ENCODE results near the gene TIMM17B.
"Not testable (repeated sequence)": the region's sequence is repeated elsewhere in the genome, so short reads cannot be mapped to it uniquely, and the experiment has no call there.

TIMM17B gene

DNA sequence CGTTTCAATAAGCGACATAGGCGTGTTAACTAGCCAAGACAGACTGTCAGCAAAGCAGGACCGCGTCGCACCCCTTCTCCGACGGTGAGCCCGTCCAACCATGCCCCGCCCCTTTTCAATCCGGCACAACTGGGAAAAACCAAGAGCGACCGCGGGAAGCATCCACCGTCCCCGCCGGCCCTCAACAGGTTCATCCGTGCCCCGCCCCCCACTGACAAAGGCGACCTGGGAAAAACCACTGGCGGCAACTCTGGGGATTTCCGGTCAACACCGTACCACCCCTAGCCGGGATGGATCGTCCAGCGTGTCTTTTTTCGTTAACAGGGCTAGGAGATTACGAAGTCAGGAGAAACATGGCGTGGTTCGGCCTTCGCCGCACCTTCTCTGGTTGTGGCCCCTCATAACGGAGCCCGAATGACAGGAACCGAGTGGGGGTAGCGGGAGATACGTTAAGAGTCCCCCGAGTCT lies 377 bp downstream of the TIMM17B start:
- DNase-seq = peak in 52 of 56 donors; percentile 0 to 75 (median 45)

DNA sequence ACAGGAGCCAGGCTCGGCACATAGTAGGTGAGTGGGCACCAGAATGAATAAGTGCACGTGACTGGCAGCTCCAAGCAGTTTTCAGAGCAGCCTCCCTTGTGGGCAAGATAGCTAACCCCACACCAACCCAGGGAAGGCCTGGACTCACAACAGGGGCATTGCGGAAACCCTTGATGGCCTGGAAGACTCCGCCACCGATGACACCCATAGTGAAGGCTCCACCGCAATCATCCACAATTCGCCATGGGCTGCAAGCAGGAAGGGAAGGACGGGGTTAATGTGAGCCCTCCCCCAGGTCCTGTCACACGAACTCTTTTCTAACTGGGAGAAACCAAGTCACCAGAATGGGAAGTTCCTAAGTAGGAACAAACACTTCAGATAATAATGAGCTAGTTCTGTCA lies 957 bp downstream of the TIMM17B start:
- DNase-seq = peak in 6 of 56 donors; percentile 1 to 34 (median 17)

DNA sequence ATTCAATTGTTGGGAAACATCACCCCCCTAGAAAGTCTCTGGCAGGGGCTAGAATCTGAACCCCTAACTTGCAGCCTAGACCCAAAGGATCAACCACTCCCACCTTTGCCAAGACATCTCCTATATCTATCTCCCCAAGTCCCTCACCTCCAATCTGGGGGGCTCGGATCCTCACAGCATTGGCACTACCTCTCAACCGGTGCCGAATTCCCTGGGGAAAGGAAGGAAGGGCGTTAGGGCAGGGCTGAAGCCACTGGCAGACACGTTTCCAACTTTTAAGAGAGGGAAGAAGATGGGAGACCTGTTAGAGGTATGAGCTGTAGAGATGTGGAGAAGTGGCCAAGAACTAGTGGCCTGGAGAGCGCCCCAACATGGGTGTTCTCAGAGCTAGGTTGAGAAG lies 2.7 kb downstream of the TIMM17B start:
- DNase-seq = no peak

DNA sequence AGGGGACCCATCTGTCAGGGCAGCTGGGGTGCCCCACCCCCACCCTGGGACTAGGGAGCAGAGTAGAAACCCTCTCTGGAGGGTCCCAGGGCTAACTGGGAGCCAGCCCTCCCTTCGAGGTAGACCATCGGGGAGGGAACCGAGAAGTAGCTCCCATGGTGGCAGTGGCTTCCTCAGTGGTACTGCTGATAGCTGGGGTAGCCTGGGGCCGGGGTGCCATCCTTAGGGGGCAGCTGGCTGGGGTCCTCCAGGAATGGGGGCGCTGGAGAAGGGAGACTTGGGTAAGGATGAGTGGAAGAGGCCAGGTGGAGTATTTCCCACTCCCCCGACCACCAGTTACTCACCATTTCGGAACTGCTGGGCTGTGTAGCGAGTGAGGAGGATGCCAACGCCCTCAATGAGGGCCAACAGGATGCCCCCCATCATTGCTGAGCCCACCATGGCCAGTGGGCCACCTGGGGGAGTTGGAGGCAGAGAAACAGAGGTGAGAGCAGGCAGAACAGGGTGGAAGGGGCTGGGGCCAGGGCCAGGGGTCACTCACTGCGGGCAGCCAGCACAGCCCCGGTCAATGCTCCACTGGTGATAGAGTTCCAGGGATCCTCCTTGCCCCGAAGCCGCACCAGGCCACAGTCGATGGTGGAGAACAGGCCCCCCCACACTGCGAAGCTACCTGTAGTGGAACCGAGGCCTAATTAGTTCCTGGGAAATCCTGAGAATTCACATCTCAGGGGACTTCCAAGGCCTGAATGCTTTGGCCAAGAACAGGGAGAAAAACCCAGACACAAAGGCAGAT lies 3.8 kb downstream of the TIMM17B start:
- no peak for DNase-seq

DNA sequence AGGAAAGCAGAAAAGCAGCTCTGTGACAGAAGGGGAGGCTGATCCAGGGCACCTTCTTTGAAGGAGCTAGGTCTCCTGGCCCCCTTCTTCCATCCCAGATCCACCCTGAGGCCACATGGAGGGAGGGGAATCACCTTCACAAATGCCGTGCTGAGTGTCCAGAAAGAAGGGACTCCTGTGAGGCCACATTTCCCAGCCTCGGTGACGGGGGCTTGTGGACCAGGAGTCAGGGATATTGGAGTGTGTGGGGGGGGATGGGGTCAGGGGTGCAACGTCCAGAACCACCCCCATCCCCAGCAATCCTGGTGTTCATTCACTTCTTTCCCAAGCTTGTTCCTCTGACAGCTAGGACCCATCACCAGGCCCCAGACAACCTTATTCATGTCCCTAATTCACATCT lies 4.7 kb downstream of the TIMM17B start:
- no peak for DNase-seq

DNA sequence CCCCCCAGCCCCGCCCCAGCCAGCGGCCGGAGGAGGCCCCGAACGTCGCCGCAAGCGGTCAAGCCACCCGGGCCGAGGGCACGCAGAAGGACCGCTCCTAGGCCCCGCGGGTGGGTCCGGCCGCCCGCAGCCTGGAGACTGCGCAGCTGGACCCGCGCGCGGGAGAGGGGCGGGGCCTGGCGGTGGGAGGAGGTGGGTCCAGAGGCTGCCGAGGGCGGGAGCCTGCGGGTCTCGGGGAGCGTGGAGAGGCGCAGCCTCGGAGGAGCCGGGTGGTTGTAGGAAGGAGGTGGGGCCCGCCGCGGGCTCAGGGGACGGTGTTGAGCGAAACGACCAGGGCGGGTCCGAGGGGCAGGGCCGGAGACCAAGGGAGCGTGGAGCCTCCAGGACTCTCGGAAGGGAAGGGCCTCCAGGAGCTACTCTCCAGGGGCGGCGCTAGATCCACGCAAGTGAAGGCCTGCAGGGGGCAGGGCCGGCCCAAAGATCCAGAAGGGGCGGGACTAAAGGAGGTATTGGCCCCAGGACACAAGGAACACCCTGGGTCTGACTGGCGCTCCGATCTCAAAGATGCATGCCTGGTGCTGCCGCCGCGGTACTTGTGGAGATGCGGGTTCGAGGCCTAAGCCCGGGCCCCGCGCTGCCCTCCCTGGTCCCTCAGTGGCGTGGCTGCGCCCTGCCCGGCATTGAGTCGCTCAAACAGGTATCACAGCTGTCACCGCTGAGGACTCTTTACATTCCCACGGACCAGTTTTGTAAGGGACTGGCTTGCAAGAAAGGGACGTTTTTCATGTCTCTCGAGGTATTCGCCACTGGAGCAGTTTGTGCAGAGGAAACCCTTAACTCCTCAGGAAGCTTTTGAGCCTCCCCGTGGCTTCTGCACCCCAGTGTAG lies 5.9 kb downstream of the TIMM17B start:
- peak; percentile 3 to 86 (median 70) for DNase-seq

DNA sequence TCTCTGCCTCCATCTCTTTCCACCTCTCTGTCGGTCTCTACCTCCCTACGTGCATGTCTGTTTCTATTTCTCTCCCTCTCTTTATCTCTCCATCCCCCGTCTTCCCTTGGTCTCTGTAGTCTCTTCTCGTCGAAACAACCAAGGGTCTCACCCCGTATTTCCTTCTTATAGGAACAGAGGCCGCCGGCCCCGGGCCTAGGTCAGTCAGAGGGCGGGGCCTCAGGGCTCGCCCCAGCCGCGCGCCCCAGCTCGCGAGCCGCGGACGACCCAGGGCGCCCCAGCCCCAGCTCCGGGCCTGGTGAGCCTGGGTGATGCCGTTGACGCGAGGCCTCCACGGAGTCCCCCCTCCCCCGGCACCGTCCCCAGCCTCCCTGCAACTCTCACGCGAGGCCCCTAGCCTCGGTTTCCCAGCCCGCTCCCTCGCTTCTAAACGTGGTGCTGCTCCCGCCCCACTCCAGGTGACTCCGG lies 6.6 kb downstream of the TIMM17B start:
- DNase-seq = peak in 9 of 56 donors; percentile 15 to 59 (median 37)

DNA sequence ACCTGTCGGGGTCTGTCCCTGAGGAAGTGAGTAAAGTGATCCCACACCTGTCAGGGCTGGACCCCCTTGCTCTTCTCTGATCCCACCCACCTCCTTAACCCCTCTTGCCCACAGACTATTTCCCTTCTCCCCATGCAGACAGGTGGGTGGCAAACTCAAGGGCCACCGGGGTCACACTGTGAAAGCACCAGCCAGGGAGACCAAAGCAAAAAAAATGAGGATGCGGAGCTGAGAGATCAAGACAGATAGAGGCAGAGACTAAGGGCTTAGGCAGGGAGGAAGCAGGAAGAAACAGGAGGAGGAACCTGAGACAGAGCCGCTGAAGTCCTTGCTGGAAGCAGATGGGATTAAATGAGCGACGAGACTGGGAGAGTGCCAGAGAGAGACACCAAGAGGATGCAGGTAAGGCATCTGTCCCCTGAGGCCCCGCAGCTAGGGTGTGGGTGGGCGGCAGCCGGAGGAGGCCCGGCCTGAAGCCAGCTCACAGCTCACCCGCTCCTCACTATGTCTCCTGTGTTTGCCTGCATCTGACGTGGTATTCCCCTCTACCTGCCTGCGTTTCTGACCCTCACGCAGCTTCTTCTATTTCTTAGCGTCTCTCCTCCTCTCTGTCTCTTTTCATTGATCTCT lies 7.2 kb downstream of the TIMM17B start:
- peak in 6 of 56 donors; percentile 0 to 16 (median 3) for DNase-seq

DNA sequence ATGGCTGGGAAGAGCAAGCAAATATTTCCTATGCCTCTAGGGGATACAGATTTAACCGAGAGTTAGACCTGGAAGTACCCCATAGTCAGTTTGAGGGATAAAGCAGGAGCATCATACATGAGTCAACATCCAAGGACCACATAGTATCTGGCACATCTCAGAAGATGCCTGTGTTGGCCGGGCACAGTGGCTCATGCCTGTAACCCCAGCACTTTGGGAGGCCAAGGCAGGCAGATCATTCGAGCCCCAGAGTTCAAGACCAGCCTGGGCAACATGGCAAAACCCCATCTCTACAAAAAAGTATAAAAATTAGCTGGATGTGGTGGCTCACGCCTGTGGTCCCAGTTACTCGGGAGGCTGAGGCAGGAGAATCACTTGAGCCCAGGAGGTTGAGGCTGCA lies 11.0 kb downstream of the TIMM17B start:
- DNase-seq = not testable (repeated sequence)

DNA sequence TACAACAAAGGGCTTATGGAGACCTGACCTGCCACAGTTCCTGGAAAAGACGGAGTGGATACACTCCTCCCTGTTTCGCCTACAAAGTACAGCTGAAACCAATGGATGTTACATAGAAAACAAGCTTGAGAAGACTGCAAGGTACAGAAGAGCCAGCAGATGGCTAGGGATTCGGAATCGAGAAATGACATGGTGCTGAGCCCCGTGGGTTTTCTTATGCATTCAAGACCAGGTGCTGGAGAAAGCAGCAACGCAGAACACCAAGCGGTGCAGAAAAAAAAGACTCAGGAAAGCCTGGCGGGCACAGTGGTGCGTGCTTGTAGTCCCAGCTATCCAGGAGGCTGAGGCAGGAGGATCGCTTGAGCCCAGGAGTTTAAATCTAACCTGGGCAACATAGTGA lies 13.8 kb downstream of the TIMM17B start:
- DNase-seq = no peak

DNA sequence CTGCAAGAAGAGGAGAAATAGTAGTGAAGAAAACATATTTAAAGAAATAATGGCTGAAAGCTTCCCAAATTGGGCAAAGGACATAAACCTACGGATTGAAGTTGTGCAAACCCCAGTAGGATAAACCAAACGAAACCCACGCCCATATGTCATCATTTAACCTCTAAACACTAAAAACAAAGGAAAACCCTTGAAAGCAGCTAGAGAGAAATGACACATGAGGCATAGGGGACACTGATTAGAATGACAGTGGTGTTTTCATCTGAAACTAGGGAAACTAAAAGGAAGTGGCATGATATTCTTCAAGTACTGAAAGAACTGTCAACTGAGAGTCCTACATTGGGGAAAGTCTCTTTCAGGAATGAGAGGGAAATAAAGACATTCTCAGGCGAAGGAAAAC lies 20.6 kb downstream of the TIMM17B start:
- not testable (repeated sequence) for DNase-seq

DNA sequence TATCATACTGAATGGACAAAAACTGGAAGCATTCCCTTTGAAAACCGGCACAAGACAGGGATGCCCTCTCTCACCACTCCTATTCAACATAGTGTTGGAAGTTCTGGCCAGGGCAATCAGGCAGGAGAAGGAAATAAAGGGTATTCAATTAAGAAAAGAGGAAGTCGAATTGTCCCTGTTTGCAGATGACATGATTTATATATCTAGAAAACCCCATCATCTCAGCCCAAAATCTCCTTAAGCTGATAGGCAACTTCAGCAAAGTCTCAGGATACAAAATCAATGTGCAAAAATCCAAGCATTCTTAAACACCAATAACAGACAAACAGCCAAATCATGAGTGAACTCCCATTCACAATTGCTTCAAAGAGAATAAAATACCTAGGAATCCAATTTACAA lies 25.6 kb downstream of the TIMM17B start:
- DNase-seq = not testable (repeated sequence)

DNA sequence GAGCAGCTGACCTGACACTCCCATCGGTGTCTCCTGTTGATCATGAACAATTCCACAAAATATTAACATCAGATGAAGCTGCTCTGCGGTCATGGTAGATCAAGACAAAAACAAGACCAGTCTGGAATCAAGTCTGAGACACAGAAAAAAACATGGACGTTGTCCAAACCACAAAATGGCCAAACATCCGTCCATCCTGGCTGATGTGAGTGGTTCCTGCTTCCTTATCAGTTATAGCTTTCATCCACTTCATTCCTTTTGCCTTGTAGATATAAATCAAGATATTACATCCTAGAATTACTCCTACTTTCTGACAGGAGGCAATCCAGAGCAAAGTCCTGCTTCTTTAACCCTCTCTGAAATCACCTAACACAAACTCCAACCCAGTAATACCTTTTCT lies 33.4 kb downstream of the TIMM17B start:
- DNase-seq = no peak

DNA sequence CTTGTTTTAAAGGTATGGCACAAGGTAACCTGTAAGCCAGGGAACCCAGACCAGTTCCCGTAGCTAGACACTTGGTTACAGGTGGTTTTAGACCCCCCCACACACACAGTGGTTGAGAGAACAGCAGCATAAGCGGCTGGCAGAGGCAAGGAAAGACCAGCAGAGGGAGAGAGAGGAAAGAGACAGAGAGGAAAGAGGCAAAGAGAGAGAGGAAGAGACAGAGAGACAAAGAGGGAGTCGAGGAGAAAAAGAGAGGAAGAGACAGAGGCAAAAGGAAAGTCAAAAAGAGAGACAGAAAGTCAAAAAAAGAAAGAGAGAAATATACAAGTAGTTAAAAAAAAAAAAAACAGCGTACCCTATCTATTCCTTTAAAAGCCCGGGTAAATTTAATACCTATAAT lies 42.7 kb downstream of the TIMM17B start:
- DNase-seq = no peak

DNA sequence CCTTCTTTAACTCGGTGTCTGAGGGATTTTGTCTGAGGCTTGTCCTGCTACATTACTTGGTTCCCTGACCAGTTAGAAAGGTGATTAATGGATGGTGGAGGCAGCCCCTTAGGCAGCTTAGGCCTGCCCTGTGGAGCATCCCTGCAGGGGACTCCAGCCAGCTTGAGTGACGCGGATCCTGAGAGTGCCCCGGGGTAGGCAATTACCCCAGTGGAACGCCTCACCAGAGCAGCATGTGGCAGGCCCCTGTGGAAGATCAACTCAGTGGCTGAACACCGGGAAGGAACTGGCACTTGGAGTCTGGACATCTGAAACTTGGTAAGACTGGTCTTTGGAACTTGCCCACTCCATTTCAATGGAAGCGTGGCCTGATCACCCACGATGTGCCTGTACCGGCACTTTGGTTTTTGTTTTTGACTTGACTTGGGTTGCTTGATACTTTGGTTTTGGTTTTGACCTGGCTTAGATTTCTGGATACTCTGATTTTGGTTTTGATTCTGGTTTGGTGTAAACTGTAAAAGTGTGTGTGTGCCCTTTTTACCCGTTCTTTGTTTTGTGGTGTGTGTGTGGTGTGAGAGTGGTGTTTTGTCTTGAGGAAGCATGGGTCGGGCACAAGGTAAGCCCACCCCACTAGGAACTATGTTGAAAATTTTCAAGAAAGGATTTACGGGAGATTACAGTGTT lies 43.3 kb downstream of the TIMM17B start:
- DNase-seq = not testable (repeated sequence)

DNA sequence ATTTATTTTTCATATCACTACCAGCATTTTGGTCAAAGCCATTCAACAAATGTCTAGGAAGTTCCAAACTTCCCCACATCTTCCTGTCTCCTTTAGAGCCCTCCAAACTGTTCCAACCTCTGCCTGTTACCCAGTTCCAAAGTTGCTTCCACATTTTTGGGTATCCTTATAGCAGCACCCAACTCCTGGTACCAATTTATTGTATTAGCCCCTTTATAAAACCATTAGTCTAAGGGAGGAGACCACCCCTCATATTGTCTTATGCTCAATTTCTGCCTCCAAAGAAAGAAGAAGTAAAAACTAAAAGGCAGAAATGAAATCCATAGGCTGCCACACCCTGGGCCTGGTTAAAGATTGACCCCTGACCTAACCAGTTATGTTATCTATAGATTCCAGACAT lies 44.1 kb downstream of the TIMM17B start:
- DNase-seq = not testable (repeated sequence)

DNA sequence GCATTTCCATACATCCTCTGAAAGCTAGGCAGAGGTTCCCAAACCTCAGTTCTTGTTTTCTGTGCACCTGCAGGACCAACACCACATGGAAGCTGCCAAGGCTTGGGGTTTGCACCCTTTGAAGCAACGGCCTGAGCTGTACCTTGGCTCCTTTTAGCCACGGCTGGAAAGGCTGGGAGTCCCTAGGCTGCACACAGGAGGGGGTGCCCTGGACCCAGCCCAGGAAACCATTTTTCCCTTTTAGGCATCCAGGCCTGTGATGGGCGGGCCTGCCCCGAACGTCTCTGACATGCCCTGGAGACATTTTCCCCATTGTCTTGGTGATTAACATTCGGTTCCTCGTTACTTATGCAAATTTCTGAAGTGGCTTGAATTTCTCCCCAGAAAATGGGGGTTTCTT lies 44.7 kb downstream of the TIMM17B start:
- DNase-seq = no peak

DNA sequence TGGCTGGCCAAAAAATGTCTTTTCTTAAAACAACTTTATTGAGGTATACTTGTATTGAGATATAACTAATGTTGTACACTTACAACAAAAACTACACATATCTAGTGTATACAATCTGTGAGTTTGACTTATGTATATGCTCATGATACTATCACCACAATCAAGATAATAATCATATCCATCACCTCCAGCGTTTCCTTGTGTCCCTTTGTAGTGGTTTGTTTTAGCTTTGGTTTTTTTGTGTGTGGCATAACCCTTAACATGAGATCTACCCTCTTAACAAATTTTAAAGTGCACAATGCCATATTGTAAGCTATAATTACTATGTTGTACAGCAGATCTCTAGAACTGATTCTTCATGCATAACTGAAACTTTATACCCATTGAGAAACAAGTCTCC lies 48.7 kb downstream of the TIMM17B start:
- DNase-seq = no peak

Data from amygdala (tissue), 56 donors.